ENCODE data around the gene PDZK1IP1.

DNA sequence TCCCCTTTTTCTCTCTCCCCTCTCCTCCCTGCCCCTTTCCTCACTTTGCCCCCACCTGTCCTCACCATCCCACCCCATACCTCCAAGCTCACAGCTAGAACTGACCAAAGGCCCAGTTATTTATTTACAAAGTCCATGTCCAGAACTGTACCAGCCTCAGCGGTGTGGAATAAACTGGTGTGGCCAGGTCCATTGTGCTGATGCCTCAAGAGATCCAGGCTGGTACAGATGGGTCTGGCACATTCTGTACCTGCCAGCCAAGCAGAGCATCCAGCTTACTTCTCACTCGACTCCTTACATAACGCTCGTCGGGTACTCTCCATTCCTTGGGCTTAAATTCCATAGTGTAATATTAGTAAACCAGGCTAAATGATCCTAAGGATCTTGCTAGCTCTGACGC lies 11.8 kb downstream of the PDZK1IP1 start:
- TF ChIP-seq, protein P1, sequence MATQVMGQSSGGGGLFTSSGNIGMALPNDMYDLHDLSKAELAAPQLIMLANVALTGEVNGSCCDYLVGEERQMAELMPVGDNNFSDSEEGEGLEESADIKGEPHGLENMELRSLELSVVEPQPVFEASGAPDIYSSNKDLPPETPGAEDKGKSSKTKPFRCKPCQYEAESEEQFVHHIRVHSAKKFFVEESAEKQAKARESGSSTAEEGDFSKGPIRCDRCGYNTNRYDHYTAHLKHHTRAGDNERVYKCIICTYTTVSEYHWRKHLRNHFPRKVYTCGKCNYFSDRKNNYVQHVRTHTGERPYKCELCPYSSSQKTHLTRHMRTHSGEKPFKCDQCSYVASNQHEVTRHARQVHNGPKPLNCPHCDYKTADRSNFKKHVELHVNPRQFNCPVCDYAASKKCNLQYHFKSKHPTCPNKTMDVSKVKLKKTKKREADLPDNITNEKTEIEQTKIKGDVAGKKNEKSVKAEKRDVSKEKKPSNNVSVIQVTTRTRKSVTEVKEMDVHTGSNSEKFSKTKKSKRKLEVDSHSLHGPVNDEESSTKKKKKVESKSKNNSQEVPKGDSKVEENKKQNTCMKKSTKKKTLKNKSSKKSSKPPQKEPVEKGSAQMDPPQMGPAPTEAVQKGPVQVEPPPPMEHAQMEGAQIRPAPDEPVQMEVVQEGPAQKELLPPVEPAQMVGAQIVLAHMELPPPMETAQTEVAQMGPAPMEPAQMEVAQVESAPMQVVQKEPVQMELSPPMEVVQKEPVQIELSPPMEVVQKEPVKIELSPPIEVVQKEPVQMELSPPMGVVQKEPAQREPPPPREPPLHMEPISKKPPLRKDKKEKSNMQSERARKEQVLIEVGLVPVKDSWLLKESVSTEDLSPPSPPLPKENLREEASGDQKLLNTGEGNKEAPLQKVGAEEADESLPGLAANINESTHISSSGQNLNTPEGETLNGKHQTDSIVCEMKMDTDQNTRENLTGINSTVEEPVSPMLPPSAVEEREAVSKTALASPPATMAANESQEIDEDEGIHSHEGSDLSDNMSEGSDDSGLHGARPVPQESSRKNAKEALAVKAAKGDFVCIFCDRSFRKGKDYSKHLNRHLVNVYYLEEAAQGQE (IDR thresholded peaks at IDR 0.05; ENCODE audit: insufficient read depth in 1 of 2, low read depth in 2 of 2, low read length in 2 of 2), result no peak
- TF ChIP-seq POLR2AphosphoS5 (IDR thresholded peaks at IDR 0.05; ENCODE audit: low read depth, low read length), result no peak
- no peak for TF ChIP-seq SIN3A (IDR thresholded peaks at IDR 0.05; ENCODE audit: borderline replicate concordance, insufficient read depth, low read length)
- TF ChIP-seq TAF1 (IDR thresholded peaks at IDR 0.05; ENCODE audit: borderline replicate concordance, insufficient read depth, low read length), result no peak
- TF ChIP-seq FOXP2 (optimal IDR thresholded peaks at IDR 0.05; ENCODE audit: borderline replicate concordance, extremely low read depth, extremely low read length, insufficient read depth), result no peak

Data from PFSK-1 (cell line).